ENCODE data around the gene HES1.

DNA sequence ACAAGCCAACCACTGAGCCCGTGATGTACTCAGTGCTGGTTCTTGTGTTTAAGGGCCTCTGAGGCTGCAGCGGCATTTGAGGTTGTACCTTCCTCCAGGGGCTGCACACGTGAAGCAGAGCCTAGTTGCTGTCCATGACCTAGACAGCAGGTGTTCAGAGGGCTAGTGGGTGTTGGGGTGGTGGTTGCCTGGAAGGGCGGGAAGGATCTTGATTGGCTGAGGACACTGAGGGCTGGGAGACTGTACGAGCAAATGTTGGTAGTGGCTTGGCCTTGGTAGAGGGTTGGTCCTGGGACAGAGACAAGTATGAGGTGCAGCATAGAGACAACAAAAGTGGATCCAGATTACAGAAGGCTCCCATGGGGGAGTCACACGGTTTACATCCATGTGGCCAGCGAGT lies 17.0 kb upstream of the HES1 start:
- TF ChIP-seq, protein P1, sequence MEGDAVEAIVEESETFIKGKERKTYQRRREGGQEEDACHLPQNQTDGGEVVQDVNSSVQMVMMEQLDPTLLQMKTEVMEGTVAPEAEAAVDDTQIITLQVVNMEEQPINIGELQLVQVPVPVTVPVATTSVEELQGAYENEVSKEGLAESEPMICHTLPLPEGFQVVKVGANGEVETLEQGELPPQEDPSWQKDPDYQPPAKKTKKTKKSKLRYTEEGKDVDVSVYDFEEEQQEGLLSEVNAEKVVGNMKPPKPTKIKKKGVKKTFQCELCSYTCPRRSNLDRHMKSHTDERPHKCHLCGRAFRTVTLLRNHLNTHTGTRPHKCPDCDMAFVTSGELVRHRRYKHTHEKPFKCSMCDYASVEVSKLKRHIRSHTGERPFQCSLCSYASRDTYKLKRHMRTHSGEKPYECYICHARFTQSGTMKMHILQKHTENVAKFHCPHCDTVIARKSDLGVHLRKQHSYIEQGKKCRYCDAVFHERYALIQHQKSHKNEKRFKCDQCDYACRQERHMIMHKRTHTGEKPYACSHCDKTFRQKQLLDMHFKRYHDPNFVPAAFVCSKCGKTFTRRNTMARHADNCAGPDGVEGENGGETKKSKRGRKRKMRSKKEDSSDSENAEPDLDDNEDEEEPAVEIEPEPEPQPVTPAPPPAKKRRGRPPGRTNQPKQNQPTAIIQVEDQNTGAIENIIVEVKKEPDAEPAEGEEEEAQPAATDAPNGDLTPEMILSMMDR (IDR thresholded peaks at IDR 0.05; ENCODE audit: insufficient read depth, low read length), result no peak
- TF ChIP-seq POLR2AphosphoS5 (IDR thresholded peaks at IDR 0.05; ENCODE audit: low read depth) (no peak), GABPA (IDR thresholded peaks at IDR 0.05; ENCODE audit: low read depth) (no peak), SPI1 (IDR thresholded peaks at IDR 0.05; ENCODE audit: borderline replicate concordance, low read depth) (no peak)
- TF ChIP-seq, protein P2, sequence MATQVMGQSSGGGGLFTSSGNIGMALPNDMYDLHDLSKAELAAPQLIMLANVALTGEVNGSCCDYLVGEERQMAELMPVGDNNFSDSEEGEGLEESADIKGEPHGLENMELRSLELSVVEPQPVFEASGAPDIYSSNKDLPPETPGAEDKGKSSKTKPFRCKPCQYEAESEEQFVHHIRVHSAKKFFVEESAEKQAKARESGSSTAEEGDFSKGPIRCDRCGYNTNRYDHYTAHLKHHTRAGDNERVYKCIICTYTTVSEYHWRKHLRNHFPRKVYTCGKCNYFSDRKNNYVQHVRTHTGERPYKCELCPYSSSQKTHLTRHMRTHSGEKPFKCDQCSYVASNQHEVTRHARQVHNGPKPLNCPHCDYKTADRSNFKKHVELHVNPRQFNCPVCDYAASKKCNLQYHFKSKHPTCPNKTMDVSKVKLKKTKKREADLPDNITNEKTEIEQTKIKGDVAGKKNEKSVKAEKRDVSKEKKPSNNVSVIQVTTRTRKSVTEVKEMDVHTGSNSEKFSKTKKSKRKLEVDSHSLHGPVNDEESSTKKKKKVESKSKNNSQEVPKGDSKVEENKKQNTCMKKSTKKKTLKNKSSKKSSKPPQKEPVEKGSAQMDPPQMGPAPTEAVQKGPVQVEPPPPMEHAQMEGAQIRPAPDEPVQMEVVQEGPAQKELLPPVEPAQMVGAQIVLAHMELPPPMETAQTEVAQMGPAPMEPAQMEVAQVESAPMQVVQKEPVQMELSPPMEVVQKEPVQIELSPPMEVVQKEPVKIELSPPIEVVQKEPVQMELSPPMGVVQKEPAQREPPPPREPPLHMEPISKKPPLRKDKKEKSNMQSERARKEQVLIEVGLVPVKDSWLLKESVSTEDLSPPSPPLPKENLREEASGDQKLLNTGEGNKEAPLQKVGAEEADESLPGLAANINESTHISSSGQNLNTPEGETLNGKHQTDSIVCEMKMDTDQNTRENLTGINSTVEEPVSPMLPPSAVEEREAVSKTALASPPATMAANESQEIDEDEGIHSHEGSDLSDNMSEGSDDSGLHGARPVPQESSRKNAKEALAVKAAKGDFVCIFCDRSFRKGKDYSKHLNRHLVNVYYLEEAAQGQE (IDR thresholded peaks at IDR 0.05; ENCODE audit: insufficient replicate concordance, low read depth), result no peak
